GM19035 (cell line): ENCODE measurements around the gene TBX10.
"Not testable (repeated sequence)": the region's sequence is repeated elsewhere in the genome, so short reads cannot be mapped to it uniquely, and the experiment has no call there.

ENCODE experiments used
- ATAC-seq: cut with Tn5 transposase; IDR thresholded peaks from one replicate; pipeline ENCODE4 v1.9.1; 2021; ENCODE audit not compliant: unreplicated experiment

TBX10 gene

DNA sequence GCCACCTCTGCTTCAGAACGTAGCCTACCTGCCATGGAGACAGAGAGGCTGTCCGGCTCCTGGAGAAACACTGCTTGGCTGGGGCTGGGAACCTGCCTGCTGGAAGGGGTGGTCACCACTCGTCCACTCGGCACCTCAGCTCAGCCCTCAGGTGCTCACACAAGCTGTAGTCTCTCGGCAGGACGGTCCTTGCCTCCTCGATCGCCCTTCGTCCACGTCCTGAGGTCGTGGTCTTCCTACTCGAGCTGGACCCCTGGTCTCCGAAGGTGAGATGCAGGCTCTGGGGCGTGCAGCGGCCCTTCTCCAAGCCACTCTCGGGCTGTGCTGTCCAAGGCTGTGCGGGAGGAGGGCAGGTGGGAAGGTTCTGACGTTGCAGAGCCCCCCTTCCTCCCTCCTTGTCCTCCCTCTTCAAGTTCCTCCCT lies at the start of gene TBX10:
TBX10 (minus strand) TSS at position 326 of the 422 bp plus-strand sequence; CDS start at position 35, 291 bp downstream.
- no peak for ATAC-seq

DNA sequence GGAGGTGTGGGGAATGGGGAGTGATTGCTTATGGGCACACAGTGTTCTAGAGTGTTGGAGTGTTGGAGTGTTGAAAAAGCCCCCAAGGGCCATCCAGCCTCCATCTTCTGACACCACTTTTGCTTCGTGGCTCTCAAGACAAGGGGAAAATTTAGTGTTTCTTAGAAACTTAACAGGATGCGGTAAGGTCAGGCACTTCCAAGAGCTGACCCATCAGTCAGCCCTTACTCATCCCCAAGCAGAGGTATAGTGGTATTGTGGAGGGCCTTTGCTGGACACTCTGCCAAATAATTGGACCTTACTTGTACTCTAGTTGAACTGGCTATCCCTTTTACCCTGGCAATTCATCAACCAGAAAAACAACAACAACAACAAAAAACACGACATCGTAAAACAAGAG lies 49.6 kb upstream of the TBX10 start:
- no peak for ATAC-seq

DNA sequence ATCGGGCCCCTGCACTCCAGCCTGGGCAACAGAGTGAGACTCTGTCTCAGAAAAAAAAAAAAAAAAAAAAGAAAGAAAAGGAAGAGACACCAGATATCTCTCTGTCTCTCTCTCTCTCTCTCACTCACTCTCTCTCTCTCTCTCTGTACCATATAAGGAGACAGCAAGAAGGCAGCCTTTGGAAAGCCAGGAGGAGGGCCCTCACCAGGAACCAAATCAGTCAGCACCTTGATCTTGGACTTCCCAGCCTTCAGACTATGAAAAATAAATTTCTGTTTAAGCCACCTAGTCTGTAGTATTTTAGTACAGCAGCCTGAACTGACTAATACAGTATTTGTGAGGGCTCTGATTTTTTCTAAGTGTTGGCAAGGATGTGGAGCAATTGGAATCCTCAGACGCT lies 48.4 kb upstream of the TBX10 start:
- no peak for ATAC-seq

DNA sequence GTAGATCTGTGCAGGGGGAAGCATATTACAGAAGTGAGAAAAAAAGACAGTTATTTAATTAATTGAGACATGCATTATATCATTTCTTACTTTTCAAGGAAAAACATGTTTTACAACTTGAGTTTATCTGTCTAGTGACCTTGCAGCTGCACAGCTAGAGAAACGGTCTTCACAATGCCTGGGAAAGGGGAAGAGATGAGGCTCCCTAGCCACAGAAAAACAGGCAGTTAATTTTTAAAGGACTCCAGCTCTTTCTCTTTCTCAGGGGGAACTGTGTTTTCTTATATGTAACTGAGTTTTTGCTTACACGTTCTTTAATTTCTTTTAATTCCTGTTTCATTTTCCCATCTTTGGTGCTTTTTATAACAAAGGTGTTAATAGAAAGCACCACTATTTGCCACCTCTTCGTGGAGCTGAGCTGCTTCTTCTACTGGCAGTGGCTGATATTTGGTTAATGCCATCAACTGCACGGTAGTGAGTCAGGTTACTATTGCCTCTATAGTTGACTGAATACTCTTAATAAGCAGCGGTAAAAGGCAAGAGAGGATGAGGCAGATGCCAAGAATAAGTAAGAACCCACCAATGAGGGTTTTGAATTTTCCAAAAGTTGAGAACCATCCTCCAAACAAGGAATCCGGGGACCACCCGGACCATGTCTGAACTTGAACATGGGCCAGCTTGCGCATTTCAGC lies 46.2 kb upstream of the TBX10 start:
- not testable (repeated sequence) for ATAC-seq

DNA sequence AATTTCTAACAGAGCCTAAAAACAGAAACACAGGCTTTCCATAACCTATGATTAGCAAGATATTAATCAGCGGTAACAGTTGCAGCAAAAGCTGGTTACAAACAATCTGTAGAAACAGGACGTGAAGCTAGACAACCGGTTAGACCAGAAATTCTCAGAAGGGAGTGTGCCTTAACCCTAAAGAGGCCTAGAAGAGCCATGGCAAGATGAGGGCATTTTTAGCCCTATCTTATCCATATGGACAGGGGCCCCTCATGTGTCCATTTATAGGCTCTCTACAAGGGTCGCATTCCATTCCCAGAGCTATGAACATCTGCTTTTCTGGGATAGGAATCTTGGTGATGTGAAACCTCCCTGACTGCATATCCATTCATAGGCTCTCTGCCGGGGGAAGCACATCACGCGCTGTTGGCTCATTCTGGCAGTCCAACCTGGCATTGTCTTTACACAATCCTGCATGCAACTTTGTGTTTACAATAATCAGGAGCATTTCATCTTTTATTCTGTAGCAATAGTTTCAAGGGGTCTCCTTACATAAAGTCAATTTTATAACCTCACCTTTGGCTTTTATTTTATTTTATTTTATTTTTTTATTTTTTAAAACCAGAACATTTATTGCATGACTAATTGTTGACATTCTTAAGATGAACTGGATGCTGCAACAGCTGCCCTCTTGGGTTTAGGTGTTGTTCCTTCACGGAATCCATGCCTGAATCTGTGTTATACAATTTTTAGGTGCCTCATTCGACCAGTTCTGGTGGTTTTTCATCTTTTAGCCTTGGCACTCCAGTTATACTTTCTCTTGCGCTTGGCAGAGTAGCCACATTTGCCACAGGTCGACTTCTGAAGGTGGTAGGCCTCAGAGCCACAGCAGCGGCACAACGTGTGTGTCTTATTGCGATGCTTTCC lies 42.8 kb upstream of the TBX10 start:
- not testable (repeated sequence) for ATAC-seq

DNA sequence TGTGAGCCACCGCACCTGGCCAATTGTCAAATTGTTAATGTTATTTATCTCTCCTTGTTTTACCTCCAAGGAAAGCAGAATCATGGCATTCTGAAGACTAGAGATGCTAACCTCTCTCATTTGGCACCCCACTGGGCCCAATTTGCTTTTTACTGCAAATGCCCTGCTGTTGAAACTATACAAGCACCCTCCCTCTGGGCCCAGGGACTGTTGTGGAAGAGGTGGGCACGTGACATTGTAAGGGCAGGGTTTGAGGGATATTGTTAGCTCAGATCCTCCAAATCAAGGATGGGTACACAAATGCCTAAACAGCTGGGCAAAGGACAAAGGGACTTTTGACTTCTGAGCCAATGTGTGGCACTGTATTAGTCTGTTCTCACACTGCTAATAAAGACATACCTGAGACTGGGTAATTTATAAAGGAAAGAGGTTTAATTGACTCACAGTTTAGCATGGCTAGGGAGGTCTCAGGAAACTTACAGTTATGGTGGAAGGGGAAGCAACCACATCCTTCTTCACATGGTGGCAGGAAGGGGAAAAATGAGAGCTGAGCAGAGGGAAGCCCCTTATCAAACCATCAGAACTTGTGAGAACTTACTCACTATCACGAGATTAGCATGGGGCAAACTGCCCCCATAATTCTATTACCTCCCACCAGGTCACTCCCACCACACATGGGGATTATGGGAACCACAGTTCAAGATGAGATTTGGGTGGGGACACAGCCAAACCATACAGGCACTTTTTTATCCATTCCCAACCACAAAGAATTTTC lies 41.3 kb upstream of the TBX10 start:
- no peak for ATAC-seq

DNA sequence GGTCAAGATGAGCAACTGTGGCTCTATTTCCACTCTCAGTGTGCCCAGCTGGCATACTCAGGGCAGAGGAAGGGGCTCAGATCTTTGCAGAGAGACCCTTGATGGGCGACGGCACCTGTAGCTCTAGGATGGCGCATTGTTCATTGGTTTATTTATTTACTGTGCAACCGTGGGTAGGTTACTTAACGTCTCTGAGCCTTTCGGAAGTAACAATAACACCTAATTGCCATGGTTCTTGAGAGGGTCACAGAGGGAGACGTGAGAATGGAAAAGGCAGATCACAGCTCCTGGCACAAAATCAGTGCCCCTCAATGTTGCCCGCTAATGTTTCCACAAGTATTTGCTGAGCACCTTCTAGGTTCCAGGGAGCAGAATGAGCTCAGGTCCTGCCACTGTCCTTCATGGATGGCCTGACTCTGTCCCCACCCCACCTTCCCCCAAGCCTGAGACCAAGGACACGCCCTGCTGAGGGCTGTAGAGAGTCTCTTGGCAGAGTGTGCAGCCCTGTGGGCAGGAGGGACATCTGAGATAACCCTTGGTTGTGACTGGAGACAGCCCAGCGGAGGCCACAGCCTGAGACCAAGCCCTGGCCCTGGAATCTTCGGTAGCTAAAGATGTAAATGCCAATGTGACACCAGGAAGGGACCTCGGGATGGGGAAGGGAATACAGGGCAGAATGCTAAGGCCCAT lies 35.6 kb upstream of the TBX10 start:
- no peak for ATAC-seq

DNA sequence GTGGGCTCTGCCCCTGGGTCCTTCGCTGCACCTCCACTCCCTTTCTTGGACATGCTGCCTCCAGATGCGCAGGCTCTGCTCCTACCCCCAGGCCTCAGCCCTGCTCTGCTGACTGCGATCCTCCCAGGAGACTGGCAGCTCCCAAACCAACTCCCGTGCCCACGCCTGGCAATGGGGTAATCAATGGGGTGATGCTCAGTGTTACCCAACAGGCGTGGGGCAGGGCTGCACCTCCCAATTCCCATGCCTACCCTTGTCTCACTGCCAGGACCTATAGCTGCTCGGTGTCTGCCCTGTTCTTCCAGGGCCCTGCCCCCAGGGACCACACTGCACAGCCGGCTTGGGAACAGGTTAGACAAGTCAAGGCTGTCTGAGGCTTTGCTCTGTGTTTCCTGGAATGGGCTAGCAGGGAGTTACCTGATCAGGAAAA lies 34.9 kb upstream of the TBX10 start, which contains the start of gene ALDH3B2:
ALDH3B2 (minus strand) TSS at position 182 of the 430 bp plus-strand sequence. CDS start 7,688 bp downstream, outside the sequence.
- no peak for ATAC-seq

DNA sequence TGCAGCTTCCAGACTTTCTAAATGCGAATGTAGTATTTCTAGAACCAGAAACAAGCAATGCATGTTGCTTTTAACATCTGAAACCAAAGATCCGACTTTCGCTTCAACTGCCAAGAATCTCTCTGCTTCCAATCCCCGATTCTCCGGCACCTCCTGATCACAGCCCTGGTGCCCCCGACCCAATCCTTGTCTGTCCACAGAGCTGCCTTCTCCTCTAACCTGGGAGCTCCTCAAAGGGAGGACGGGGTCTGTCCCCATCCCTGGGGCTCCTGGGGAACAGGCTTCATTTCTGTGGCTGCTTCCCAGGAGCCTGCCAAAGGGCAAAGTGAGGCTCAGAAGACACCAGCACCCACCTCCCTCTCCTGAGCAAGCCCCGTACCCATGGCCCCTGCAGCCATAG lies 34.3 kb upstream of the TBX10 start:
- no peak for ATAC-seq

DNA sequence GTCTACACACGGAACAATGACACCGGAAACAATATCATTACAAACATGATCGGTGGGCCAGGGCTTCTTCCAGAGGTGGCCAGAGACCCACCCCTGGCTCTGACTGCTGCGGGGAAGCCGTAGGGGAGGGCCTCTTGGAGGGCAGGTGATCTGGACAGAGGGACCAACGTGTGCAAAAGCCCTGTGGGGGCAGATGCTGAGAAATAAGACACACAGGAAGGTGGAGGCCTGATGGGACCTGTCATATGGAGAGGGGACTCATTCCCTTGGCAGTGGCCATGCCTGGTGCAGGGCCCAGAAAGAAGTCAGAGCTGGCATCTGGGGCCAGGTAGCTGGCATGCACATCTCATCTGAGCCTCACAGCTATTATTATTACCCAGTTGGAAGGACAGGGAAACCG lies 33.8 kb upstream of the TBX10 start:
- ATAC-seq: no peak

DNA sequence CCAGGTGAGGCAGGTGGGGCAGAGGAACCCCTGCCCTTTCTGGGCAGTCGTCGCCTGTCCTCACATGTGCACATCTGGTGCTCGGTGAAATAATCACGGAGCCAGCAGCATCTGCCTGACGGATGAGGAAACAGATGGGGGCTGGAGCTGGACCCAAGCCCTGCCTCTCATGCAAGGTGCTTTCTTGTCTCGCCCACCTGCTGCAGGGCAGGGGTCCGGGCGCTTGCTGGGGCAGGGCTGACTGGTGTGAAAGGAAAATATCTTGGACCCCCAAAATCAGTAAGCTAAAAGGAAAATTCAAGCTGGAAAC lies 31.6 kb upstream of the TBX10 start:
- ATAC-seq: no peak

DNA sequence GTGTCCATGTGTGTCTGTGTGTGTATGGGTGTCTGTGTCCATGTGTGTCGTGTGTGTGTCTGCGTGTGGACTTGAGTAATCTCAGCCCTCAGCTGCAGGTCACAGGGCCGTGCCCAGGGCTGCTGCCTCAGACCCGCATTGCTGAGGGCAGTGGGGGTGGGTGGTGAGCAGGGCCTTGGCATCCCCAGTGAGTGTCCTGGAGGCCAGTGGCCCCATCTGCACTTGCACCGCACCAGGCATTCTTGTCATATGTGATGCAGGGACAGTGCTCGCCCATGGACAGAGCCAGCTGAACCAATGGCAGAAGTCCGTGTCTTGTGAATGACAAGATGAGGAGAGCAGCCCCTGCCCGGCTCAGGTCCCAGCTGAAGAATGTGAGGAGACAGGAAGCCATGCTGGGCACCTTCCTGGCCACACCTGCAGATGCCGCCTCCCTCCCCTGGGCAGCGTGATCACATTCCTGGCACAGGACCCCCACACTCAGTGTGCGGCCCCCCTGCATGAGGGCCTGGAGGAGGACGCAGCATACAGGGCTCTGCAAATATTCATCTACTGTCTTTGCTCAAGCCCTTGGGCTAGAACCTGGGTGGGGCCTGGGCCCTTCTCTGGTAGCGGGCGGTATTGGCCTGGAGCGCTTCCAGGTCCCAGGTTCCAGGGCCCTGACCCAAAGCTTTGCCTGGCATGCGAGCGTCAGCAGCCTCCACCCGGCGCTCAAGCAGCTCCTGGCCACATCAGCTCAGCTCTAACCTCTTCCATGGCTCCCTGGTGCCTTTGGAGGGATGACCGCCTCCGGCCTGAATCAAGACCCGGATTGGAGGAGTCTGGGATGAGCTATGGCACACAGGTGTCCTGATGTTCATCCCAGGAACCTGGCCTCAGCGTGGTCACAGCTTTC lies 31.0 kb upstream of the TBX10 start:
- ATAC-seq: no peak

DNA sequence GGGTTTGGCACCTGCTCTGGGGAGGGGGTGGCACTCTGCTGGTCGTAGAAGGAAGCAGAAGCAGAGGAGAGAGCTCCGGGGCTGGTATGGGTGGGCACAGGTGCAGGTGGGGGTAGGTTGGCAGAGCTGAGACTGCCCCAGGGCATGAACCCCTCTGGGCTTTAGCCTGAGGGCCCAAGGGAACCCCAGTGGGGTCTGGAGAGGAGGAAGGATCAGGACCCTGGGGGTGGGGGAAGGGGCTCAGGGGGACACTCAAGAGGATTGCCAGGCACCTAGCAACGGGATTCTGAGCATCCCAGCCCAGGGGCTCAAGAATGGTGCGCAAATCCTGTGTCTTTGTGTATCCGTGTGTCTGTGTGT lies 28.6 kb upstream of the TBX10 start:
- ATAC-seq: no peak

DNA sequence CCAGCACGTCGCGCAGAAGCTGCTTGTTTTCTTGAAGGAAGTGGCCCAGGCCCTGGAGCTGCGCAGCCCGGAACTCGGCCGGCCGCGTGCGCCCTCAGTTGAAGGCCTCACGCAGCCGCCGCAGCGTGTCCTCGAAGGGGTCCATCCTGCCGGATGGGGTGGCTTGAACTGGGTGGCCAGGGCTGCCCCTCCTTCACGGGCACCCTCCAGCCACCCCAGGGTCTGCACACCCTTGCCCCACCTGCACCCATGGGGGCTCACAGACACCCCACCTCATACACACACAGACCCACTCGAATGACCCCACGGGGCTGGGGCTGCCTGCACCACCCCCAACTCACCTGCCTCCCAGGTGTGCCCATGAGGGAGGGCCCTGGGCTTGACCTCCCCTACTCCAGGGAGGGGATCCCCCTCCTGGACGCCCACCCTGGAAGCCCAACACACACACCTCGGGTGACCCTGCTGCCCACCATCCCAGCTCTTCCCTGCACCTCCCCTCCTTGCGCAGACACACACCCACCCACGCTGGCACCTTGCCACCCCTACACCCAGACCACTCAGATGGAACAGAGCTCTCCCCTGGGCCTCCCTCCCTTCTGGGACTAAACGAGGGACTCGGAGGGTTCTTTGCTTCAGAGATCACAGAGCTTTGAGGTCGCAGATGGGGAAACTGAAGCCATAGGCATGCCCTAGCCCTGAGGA lies 28.1 kb upstream of the TBX10 start:
- ATAC-seq: no peak

DNA sequence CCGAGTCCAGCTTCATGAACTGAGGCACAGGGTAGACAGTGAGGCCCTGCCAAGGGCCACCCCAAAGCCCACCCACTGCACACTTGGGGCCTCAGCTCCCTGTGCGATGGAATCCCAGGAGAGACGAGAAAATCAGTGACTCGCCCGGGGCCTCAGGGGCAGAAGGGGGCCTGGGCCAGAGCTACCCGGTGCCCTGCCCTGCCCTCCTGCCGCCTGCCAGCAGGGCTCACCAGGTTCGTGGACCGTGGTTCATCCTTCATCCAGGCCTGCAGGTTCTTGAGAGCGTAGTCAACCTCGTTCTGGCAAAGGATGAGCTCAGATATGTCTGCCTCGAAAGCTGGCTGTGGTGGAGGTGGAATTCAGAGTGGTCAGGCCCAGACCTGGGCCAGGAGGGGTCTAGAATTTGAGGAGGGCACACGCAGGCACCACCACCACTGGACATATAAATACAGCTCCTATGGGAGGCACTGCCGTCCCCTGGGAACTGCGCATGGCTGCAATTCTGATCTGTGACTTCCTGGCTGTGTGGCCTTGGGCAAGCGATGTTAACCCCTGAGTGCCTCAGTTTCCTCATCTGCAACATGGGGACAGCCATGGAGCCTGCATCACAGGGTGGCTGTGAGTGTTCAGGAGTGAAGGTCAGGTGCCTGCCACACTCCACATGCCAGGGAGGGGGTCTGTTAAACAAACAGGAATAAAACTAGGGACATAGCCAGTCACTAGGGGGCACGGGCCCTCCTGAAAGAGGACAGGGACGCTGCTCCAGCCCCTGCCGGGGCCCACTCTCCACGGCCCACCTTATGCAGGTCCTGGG lies 27.3 kb upstream of the TBX10 start:
- ATAC-seq: no peak

DNA sequence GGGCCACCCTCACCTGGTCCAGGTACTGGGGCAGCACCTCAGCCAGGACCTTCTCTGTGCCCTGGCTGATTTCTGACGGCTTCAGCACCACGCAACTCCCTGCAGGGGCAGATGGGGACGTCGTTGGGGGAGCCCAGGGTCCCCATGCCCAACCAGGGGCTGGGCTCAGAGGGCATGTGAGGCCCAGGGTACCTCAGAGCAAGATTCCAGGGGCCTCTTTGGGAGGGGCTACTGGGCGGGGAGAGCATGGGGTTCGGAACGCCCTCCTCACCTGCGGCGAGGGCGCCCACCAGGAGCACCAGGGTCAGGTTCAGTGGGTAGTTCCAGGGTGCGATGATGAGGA lies 26.7 kb upstream of the TBX10 start:
- no peak for ATAC-seq

DNA sequence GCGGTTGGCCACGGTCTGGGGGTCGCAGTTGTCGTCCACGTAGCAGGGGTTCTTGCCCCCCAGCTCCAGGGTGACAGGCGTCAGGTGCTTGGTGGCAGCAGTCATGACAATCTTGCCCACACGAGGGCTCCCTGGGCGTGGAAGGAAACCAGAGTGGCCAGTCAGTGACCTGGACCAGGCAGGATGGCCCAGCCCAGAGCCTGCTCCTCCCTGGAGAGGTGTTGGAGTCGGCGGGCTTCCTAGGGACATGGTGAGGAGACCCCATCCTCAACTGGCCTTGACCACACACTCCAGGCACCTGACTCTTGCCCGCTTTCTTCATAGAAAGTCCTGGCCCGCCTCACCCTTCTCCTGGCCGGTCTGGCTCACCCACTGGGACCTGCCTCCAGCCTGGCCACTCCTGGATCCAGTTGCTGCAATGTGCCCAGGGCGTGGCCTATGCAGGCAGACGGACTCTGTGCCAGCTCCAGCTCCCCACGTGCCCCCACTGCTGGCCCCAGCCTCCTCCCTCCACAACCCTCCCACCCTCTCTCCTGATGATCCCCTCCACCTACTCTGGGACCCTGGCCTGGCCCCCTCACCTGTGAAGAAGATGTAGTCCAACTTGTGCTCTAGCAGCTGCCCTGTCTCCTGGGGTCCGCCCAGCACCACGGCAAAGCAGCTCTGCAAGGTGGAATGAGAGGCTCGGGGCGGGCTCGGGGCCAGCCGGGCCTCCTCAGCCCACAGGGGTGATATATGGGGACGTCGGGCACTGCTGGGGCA lies 26.2 kb upstream of the TBX10 start:
- ATAC-seq: no peak
